Neural cell (in vitro differentiated cells): ENCODE measurements around the gene TNFRSF8. TPM values are rescaled to one million over a fixed set of nuclear protein-coding genes. Genes with fewer than 3 reads are reported as not detected.

ENCODE experiments used
- H2AFZ ChIP-seq: fragments of 200-600, 300-800 bp; sonication (generic), shearing (Covaris generic); 2 replicates; pipeline ENCODE4 v1.6.0; 2014; ENCODE audit warnings: low read depth, mild to moderate bottlenecking, antibody characterized with exemption, low read length, moderate library complexity
- H3F3A ChIP-seq: fragments of 200-600 bp; shearing (Covaris generic); 2 replicates; pipeline ENCODE4 v1.6.1; 2016; ENCODE audit warnings: mild to moderate bottlenecking, moderate library complexity, mixed read lengths, antibody characterized with exemption, low read length; ENCODE audit not compliant: insufficient read depth, poor library complexity, severe bottlenecking
- H3K27ac ChIP-seq: fragments of 200-600, 300-800 bp; sonication (generic), shearing (Covaris generic); 2 replicates; pipeline ENCODE4 v1.5.1; 2014; ENCODE audit warnings: mild to moderate bottlenecking, low read length, moderate library complexity
- H3K27me3 ChIP-seq: fragments of 300-800, 200-600 bp; sonication (generic), shearing (Covaris generic); 2 replicates; pipeline ENCODE4 v1.6.0; 2014; ENCODE audit warnings: mild to moderate bottlenecking, low read depth, low read length, moderate library complexity; ENCODE audit not compliant: insufficient read depth
- H3K36me3 ChIP-seq: fragments of 300-800, 200-600 bp; sonication (generic), shearing (Covaris generic); 2 replicates; pipeline ENCODE4 v1.5.1; 2014; ENCODE audit warnings: mild to moderate bottlenecking, antibody characterized with exemption, low read length, moderate library complexity; ENCODE audit not compliant: insufficient read depth
- H3K4me2 ChIP-seq: fragments of 300-800, 200-600 bp; sonication (generic), shearing (Covaris generic); 2 replicates; pipeline ENCODE4 v1.6.0; 2014; ENCODE audit warnings: mild to moderate bottlenecking, low read length
- H3K4me3 ChIP-seq: fragments of 300-800, 200-600 bp; sonication (generic), shearing (Covaris generic); 2 replicates; pipeline ENCODE4 v1.5.1; 2014; ENCODE audit warnings: mild to moderate bottlenecking, low read length, moderate library complexity
- H3K79me2 ChIP-seq: fragments of 200-600 bp; shearing (Covaris generic); replicated peaks from 2 replicates; pipeline ENCODE4 v1.6.0; 2014; ENCODE audit warnings: mild to moderate bottlenecking, low read length, moderate library complexity; ENCODE audit not compliant: insufficient read depth
- H3K9ac ChIP-seq: fragments of 300-800, 200-600 bp; sonication (generic), shearing (Covaris generic); 2 replicates; pipeline ENCODE4 v1.6.1; 2016; ENCODE audit warnings: mild to moderate bottlenecking, low read length, mixed read lengths
- H3K9me2 ChIP-seq: fragments of 200-600 bp; shearing (Covaris generic); 2 replicates; pipeline ENCODE4 v1.6.1; 2016; ENCODE audit warnings: mild to moderate bottlenecking, low read length, mixed read lengths; ENCODE audit not compliant: insufficient read depth
- H3K9me3 ChIP-seq: fragments of 200-600, 300-800 bp; sonication (generic), shearing (Covaris generic); 2 replicates; pipeline ENCODE4 v1.6.1; 2016; ENCODE audit warnings: mild to moderate bottlenecking, mixed run types, low read length, moderate library complexity, mixed read lengths
- H4K20me1 ChIP-seq: fragments of 200-600 bp; shearing (Covaris generic); 2 replicates; pipeline ENCODE4 v1.6.1; 2016; ENCODE audit warnings: mild to moderate bottlenecking, mixed run types; ENCODE audit not compliant: insufficient read depth
- CTCF ChIP-seq: fragments of 450-650 bp; IDR thresholded peaks from 2 replicates; pipeline ENCODE4 v1.5.1; 2014; ENCODE audit warnings: antibody characterized with exemption, mild to moderate bottlenecking, moderate library complexity; ENCODE audit not compliant: poor library complexity, severe bottlenecking
- EP300 ChIP-seq: fragments of 450-650 bp; conservative IDR thresholded peaks from 2 replicates; pipeline ENCODE4 v1.6.1; 2014; ENCODE audit warnings: antibody characterized with exemption, mild to moderate bottlenecking, moderate library complexity; ENCODE audit not compliant: poor library complexity, severe bottlenecking
- EZH2 ChIP-seq: fragments of 200-600, 300-800 bp; shearing (Covaris generic), sonication (generic); IDR thresholded peaks from 2 replicates; pipeline ENCODE4 v1.6.1; 2014; ENCODE audit warnings: antibody characterized with exemption, low read length, borderline replicate concordance, mild to moderate bottlenecking; ENCODE audit not compliant: insufficient read depth, poor library complexity, severe bottlenecking
- MXI1 ChIP-seq: fragments of 450-650 bp; conservative IDR thresholded peaks from 2 replicates; pipeline ENCODE4 v1.6.1; 2014; ENCODE audit warnings: antibody characterized with exemption, mild to moderate bottlenecking; ENCODE audit not compliant: poor library complexity, severe bottlenecking
- POLR2AphosphoS5 ChIP-seq: IDR thresholded peaks from 2 replicates; pipeline ENCODE4 v1.6.1; 2012
- RAD21 ChIP-seq: fragments of 450-650 bp; conservative IDR thresholded peaks from 2 replicates; pipeline ENCODE4 v1.6.1; 2014; ENCODE audit warnings: antibody characterized with exemption, mild to moderate bottlenecking, moderate library complexity
- REST ChIP-seq: IDR thresholded peaks from 2 replicates; pipeline ENCODE4 v1.6.1; 2012; ENCODE audit warnings: borderline replicate concordance
- SMC3 ChIP-seq: fragments of 450-650 bp; conservative IDR thresholded peaks from 2 replicates; pipeline ENCODE4 v1.6.1; 2014; ENCODE audit warnings: antibody characterized with exemption, mild to moderate bottlenecking, moderate library complexity; ENCODE audit not compliant: poor library complexity
- TAF1 ChIP-seq: IDR thresholded peaks from 2 replicates; pipeline ENCODE4 v1.6.1; 2012; ENCODE audit warnings: low read depth
- polyA plus RNA-seq: library from polyadenylated mRNA; depleted of rRNA; stranded (reverse); fragments of >200 nt; gene quantifications from 2 replicates; pipeline ENCODE4 v1.2.3, GENCODE V29; 2014

The TNFRSF8 gene
- polyA plus RNA-seq, 1 donor from 2014 or later: not detected

- Histone ChIP-seq H3K27ac (no peak overlapping the region), H3K9ac (no peak overlapping the region), H3K27me3 (no peaks in the 10 kb centered on the region), H2AFZ (no peak overlapping the region), H4K20me1 (no peaks in the 10 kb centered on the region), H3K4me3 (no peak overlapping the region), H3K79me2 (no peaks in the 10 kb centered on the region), H3K4me2 (no peak overlapping the region), H3K9me3 (no peaks in the 10 kb centered on the region), H3K9me2 (no peaks in the 10 kb centered on the region), H3F3A (no peaks in the 10 kb centered on the region), H3K36me3 (no peaks in the 10 kb centered on the region)
- TF ChIP-seq CTCF: no peak
- no peak for TF ChIP-seq MXI1
- no peak for TF ChIP-seq REST
- TF ChIP-seq POLR2AphosphoS5: no peak
- TF ChIP-seq EP300: no peak
- no peak for TF ChIP-seq SMC3
Observed at GRCh38 chr1:12185036-12185917, 122.2 kb downstream of the TNFRSF8 start.

- no peaks in the 10 kb centered on the region for H3F3A ChIP-seq
- no peaks in the 10 kb centered on the region for H3K79me2 ChIP-seq
- TF ChIP-seq CTCF (no peak), POLR2AphosphoS5 (no peak), EP300 (no peak), SMC3 (no peak), REST (no peak), RAD21 (no peak), EZH2 (no peak), MXI1 (no peak), TAF1 (no peak)
- no peak overlapping the region for H3K27ac ChIP-seq
- no peaks in the 10 kb centered on the region for H3K9me2 ChIP-seq
- H3K9me3 ChIP-seq: no peaks in the 10 kb centered on the region
- no peak overlapping the region for H3K9ac ChIP-seq
- no peaks in the 10 kb centered on the region for H3K36me3 ChIP-seq
- no peaks in the 10 kb centered on the region for H4K20me1 ChIP-seq
- no peak overlapping the region for H2AFZ ChIP-seq
- H3K4me3 ChIP-seq: no peak overlapping the region
- H3K27me3 ChIP-seq: no peaks in the 10 kb centered on the region
- no peak overlapping the region for H3K4me2 ChIP-seq
Observed at GRCh38 chr1:12185918-12186678, 123.0 kb downstream of the TNFRSF8 start.
